B cell (primary cell): ENCODE measurements around the gene IL25. TPM values are rescaled to one million over a fixed set of nuclear protein-coding genes. Genes with fewer than 3 reads are reported as not detected.

Source experiments
- ATAC-seq: fragments of 200-7000 bp; cut with Tn5 transposase; one replicate; pipeline ENCODE4 v1.10.0; 2021; ENCODE audit warnings: low read depth, mild to moderate bottlenecking, moderate number of reproducible peaks, moderate library complexity
- CTCF ChIA-PET: fragments of 350-600 bp; sonication (Branson Sonifier 250); formaldehyde crosslinking; loops from one replicate; lab custom pipeline; 2021; ENCODE audit warnings: antibody characterized with exemption, inconsistent platforms; lab: Charles Lee
- POLR2A ChIA-PET: fragments of 350-600 bp; sonication (Branson Sonifier 250); formaldehyde crosslinking; loops from one replicate; lab custom pipeline; 2021; ENCODE audit warnings: antibody characterized with exemption; lab: Charles Lee
- DNase-seq: peaks from one replicate; pipeline ENCODE4 v3.0.0; 2013
- H2AFZ ChIP-seq: 2 replicates; pipeline ENCODE4 v1.6.1; 2012; ENCODE audit warnings: mild to moderate bottlenecking, low read depth, low read length; ENCODE audit not compliant: insufficient read depth, poor library complexity, severe bottlenecking
- H3K27ac ChIP-seq, 2 donors: 1 replicate in 1 of 2; 2 replicates in 1 of 2; pipeline ENCODE4 v1.5.1; 2012 to 2013; ENCODE audit warnings: low read length in 2 of 2, mild to moderate bottlenecking in 2 of 2, moderate library complexity in 1 of 2
- H3K27me3 ChIP-seq, 4 experiments: fragments of 200-600 bp in 1 of 4; sonication (generic) in 1 of 4; replicated peaks in 1 of 4; 1 replicate in 2 of 4; 2 replicates in 2 of 4; pipeline versions ENCODE4 v1.6.1 to v1.7.0; 2013 to 2016; ENCODE audit warnings: low read length in 3 of 4, mild to moderate bottlenecking in 2 of 4, mixed read lengths in 1 of 4, moderate library complexity in 1 of 4; ENCODE audit not compliant: insufficient read depth in 4 of 4, control insufficient read depth in 3 of 4; ENCODE audit errors: control extremely low read depth in 1 of 4
- H3K36me3 ChIP-seq, 2 experiments: replicated peaks in 1 of 2; 1 replicate in 1 of 2; 2 replicates in 1 of 2; pipeline versions ENCODE4 v1.6.1 to v1.7.1; 2013; ENCODE audit warnings: low read length in 1 of 2; ENCODE audit not compliant: insufficient read depth in 2 of 2, control insufficient read depth in 1 of 2; ENCODE audit errors: control extremely low read depth in 1 of 2, extremely low read depth in 1 of 2
- H3K4me1 ChIP-seq, 2 donors: fragments of 200-600 bp in 1 of 2; sonication (generic) in 1 of 2; 1 replicate in 1 of 2; 2 replicates in 1 of 2; pipeline versions ENCODE4 v1.5.1 to v1.6.1; 2013 to 2017; ENCODE audit warnings: low read length in 2 of 2; ENCODE audit not compliant: control insufficient read depth in 2 of 2, insufficient read depth in 2 of 2
- H3K4me2 ChIP-seq: replicated peaks from 2 replicates; pipeline ENCODE3; 2012; ENCODE audit warnings: mild to moderate bottlenecking, low read depth, low read length; ENCODE audit not compliant: poor library complexity, severe bottlenecking
- H3K4me3 ChIP-seq, 5 experiments: fragments of 200-600 bp in 1 of 5; sonication (generic) in 1 of 5; 1 replicate in 3 of 5; 2 replicates in 2 of 5; pipeline versions ENCODE4 v1.5.1 to v1.7.0; 2011 to 2016; ENCODE audit warnings: low read length in 4 of 5, mild to moderate bottlenecking in 4 of 5, low read depth in 2 of 5, control low read depth in 1 of 5, moderate library complexity in 1 of 5; ENCODE audit not compliant: insufficient read depth in 1 of 5; ENCODE audit errors: control extremely low read depth in 1 of 5, extremely low read depth in 1 of 5
- H3K79me2 ChIP-seq: fragments of 200-600 bp; sonication (generic); one replicate; pipeline ENCODE4 v1.6.0; 2016; ENCODE audit warnings: low read length; ENCODE audit not compliant: control insufficient read depth, insufficient read depth
- H3K9ac ChIP-seq: fragments of 200-600 bp; sonication (generic); 2 replicates; pipeline ENCODE4 v1.6.1; 2017; ENCODE audit warnings: mild to moderate bottlenecking, low read length, moderate library complexity
- H3K9me3 ChIP-seq, 3 donors: one replicate each; pipeline versions ENCODE4 v1.6.1 to v1.7.1; 2013; ENCODE audit warnings: low read length in 2 of 3; ENCODE audit not compliant: control insufficient read depth in 2 of 3, insufficient read depth in 1 of 3; ENCODE audit errors: control extremely low read depth in 1 of 3
- H4K20me1 ChIP-seq: 2 replicates; pipeline ENCODE4 v1.6.0; 2012; ENCODE audit warnings: mild to moderate bottlenecking, low read length; ENCODE audit not compliant: insufficient read depth, control insufficient read depth, poor library complexity, severe bottlenecking
- H3K27ac Mint-ChIP-seq: one replicate; pipeline ENCODE4 v1.8.0; 2021; ENCODE audit warnings: mixed read lengths
- H3K27me3 Mint-ChIP-seq: one replicate; pipeline ENCODE4 v1.8.0; 2021; ENCODE audit warnings: mixed read lengths
- H3K4me1 Mint-ChIP-seq: one replicate; pipeline ENCODE4 v1.8.0; 2021; ENCODE audit warnings: mixed read lengths
- H3K4me3 Mint-ChIP-seq: one replicate; pipeline ENCODE4 v1.8.0; 2021; ENCODE audit warnings: mixed read lengths
- H3K9me3 Mint-ChIP-seq: one replicate; pipeline ENCODE4 v1.8.0; 2022; ENCODE audit warnings: mixed read lengths; ENCODE audit not compliant: insufficient read depth
- CTCF ChIP-seq: fragments of 200-600 bp; IDR thresholded peaks from one replicate; pipeline ENCODE4 v1.8.0; 2022; ENCODE audit warnings: antibody characterized with exemption, mild to moderate bottlenecking
- EZH2 ChIP-seq: IDR thresholded peaks from 2 replicates; pipeline ENCODE4 v1.6.1; 2012; ENCODE audit warnings: borderline replicate concordance, low read depth, mild to moderate bottlenecking, moderate library complexity, low read length; ENCODE audit not compliant: insufficient read depth, poor library complexity, severe bottlenecking
- WGBS: methylation state at CpG from one replicate; pipeline ENCODE4 v1.1.5; 2013; ENCODE audit warnings: missing lambda C conversion rate; ENCODE audit not compliant: insufficient coverage; 5-methylcytosine and 5-hydroxymethylcytosine counted together
- intact Hi-C: fragments of 100-400 bp; cut with micrococcal nuclease; formaldehyde crosslinking; loops from one replicate; pipeline ENCODE4 v1.10.0; 2022
- polyA plus RNA-seq: library from polyadenylated mRNA; depleted of rRNA; stranded (reverse); fragments of >200 nt; gene quantifications from 2 replicates; pipeline ENCODE4 v1.2.3, GENCODE V29; 2012
- total RNA-seq, 2 donors: library from RNA; stranded (reverse); fragments of 120-200 nt in 1 of 2; gene quantifications; 1 replicate in 1 of 2; 2 replicates in 1 of 2; pipeline versions ENCODE4 v1.2.3 to v1.2.4, GENCODE V29; 2013 to 2022

The IL25 gene
- total and polyA plus RNA-seq, 2 donors (not counting 1 experiment from before 2014, with no cell fraction given): not detected

GRCh38 chr14:23386999-23387398, 14.4 kb downstream of the IL25 start:
- ChIA-PET CTCF (no interaction called here), POLR2A (no interaction called here)
- no peaks in the 10 kb centered on the region for H3K36me3 ChIP-seq
- no peak overlapping the region for H3K4me3 Mint-ChIP-seq
- DNase-seq (no peak), ATAC-seq (no peak)
- H3K27ac ChIP-seq: no peak overlapping the region
- TF ChIP-seq EZH2 (no peak), CTCF (no peak)
- H3K27me3 ChIP-seq: peaks cover 0 to 16% (median 0%) of the 10 kb centered on the region in 4 experiments
- no peaks in the 10 kb centered on the region for H4K20me1 ChIP-seq
- H3K4me2 ChIP-seq: no peak overlapping the region
- no peak overlapping the region for H3K9ac ChIP-seq
- H2AFZ ChIP-seq: no peak overlapping the region
- H3K4me1 ChIP-seq: no peaks in the 10 kb centered on the region
- H3K4me1 Mint-ChIP-seq: no peaks in the 10 kb centered on the region
- no peak overlapping the region for H3K27ac Mint-ChIP-seq
- H3K79me2 ChIP-seq: no peaks in the 10 kb centered on the region
- H3K9me3 ChIP-seq: no peaks in the 10 kb centered on the region
- no CpG with 5 or more reads among the region's 1 CpG for WGBS
- intact Hi-C loops: no loop called here
- no peaks in the 10 kb centered on the region for H3K9me3 Mint-ChIP-seq
- peaks cover 31% of the 10 kb centered on the region for H3K27me3 Mint-ChIP-seq
- H3K4me3 ChIP-seq: no peak overlapping the region

GRCh38 chr14:23387916-23388882, 15.6 kb downstream of the IL25 start:
- WGBS: 82% methylated on average over 18 of the region's 26 CpGs
- Histone ChIP-seq H3K27ac (no peak overlapping the region), H3K4me3 (no peak overlapping the region), H3K27me3 (peaks cover 0 to 12% (median 0%) of the 10 kb centered on the region in 4 experiments), H3K4me2 (no peak overlapping the region), H3K9me3 (no peaks in the 10 kb centered on the region), H3K9ac (no peak overlapping the region), H3K4me1 (no peaks in the 10 kb centered on the region), H3K36me3 (no peaks in the 10 kb centered on the region), H3K79me2 (no peaks in the 10 kb centered on the region), H4K20me1 (no peaks in the 10 kb centered on the region), H2AFZ (no peak overlapping the region)
- ATAC-seq (no peak), DNase-seq (no peak)
- CTCF ChIA-PET: interaction anchor here (2.6 kb wide), 1 partner anchor 9 kb away, joined by 13 read pairs; no protein-coding TSS in a partner anchor
- POLR2A ChIA-PET: no interaction called here
- no peak overlapping the region for H3K4me3 Mint-ChIP-seq
- TF ChIP-seq EZH2 (no peak), CTCF (no peak)
- intact Hi-C loops: no loop called here
- H3K27me3 Mint-ChIP-seq: peaks cover 27% of the 10 kb centered on the region
- no peaks in the 10 kb centered on the region for H3K4me1 Mint-ChIP-seq
- no peak overlapping the region for H3K27ac Mint-ChIP-seq
- no peaks in the 10 kb centered on the region for H3K9me3 Mint-ChIP-seq
